A549 (cell line): ENCODE results near the gene TMEM222. TPM values are rescaled to one million over a fixed set of nuclear protein-coding genes. Genes with fewer than 3 reads are reported as not detected.
A peak's percentile ranks its signal among the peaks of the same experiment; 100 is the strongest.

Source experiments
- ATAC-seq, 2 experiments: fragments of 200-7000 bp in 1 of 2; fragments of >200 bp in 1 of 2; cut with Nextera tagmentation in 1 of 2; cut with Tn5 transposase in 1 of 2; 3 replicates each; pipeline versions ENCODE4 v1.8.0 to v1.9.1; 2018 to 2020; ENCODE audit warnings: mild to moderate bottlenecking in 1 of 2, moderate library complexity in 1 of 2
- CTCF ChIA-PET: fragments of 300-600 bp; sonication (Branson Sonifier 250); formaldehyde crosslinking; extraction: SDS; loops from one replicate; lab custom pipeline; 2021; ENCODE audit warnings: antibody characterized with exemption, inconsistent platforms; lab: Yijun Ruan, JAX
- POLR2A ChIA-PET: fragments of 350-600 bp; formaldehyde crosslinking; extraction: SDS; loops from one replicate; lab custom pipeline; 2021; ENCODE audit warnings: antibody characterized with exemption, inconsistent platforms; lab: Yijun Ruan, JAX
- DNase-seq, 2 experiments: peaks; one replicate each; pipeline versions ENCODE4 v3.0.0 to v3.0.0-alpha.2; 2011 to 2016; ENCODE audit warnings: low read depth in 1 of 2, low spot score in 1 of 2
- FAIRE-seq: peaks from 2 replicates; lab custom pipeline; 2011; peaks lifted over from hg19 to GRCh38; lab: Jason Lieb, UNC
- H3K27ac ChIP-seq, 2 experiments: fragments of >200 bp; sonication (Bioruptor Twin); formaldehyde crosslinking; 3 replicates each; pipeline ENCODE4 v1.5.1; 2016 to 2017
- H3K4me1 ChIP-seq: fragments of >200 bp; sonication (Bioruptor Twin); formaldehyde crosslinking; 3 replicates; pipeline ENCODE4 v1.6.1; 2016
- H3K4me2 ChIP-seq: fragments of >200 bp; sonication (Bioruptor Twin); formaldehyde crosslinking; 3 replicates; pipeline ENCODE4 v1.6.1; 2016
- H3K4me3 ChIP-seq: fragments of >200 bp; sonication (Bioruptor Twin); formaldehyde crosslinking; 3 replicates; pipeline ENCODE4 v1.5.1; 2016
- H3K9me3 ChIP-seq: fragments of >200 bp; sonication (Bioruptor Twin); formaldehyde crosslinking; 3 replicates; pipeline ENCODE4 v1.6.1; 2016
- CBX2 ChIP-seq: fragments of 200-600 bp; sonication (generic); IDR thresholded peaks from 2 replicates; pipeline ENCODE4 v1.6.1; 2016; ENCODE audit warnings: low read depth, mild to moderate bottlenecking, borderline replicate concordance
- CBX8 ChIP-seq: fragments of 200-600 bp; sonication (generic); IDR thresholded peaks from 2 replicates; pipeline ENCODE4 v1.6.1; 2016
- CTCF ChIP-seq: fragments of >200 bp; sonication (Bioruptor Twin); formaldehyde crosslinking; IDR thresholded peaks from 3 replicates; pipeline ENCODE4 v1.5.1; 2016
- EHF ChIP-seq: fragments of 250-450 bp; sonication (Bioruptor Pico); IDR thresholded peaks from 2 replicates; pipeline ENCODE4 v1.5.0; 2020; ENCODE audit warnings: mild to moderate bottlenecking
- EHMT2 ChIP-seq: fragments of 200-600 bp; sonication (generic); IDR thresholded peaks from 2 replicates; pipeline ENCODE4 v1.6.1; 2016; ENCODE audit warnings: antibody characterized with exemption, low read depth, mild to moderate bottlenecking, moderate library complexity
- EP300 ChIP-seq, 2 experiments: fragments of >200 bp; sonication (Bioruptor Twin); formaldehyde crosslinking; IDR thresholded peaks; 2 replicates in 1 of 2; 3 replicates in 1 of 2; pipeline ENCODE4 v1.6.1; 2016 to 2017
- FOXS1 ChIP-seq: fragments of 250-450 bp; sonication (Bioruptor Pico); IDR thresholded peaks from 2 replicates; pipeline ENCODE4 v1.5.0; 2020; ENCODE audit warnings: mild to moderate bottlenecking, moderate library complexity
- HDAC2 ChIP-seq: fragments of 200-600 bp; sonication (generic); IDR thresholded peaks from 2 replicates; pipeline ENCODE4 v1.6.1; 2016
- JUNB ChIP-seq: fragments of >200 bp; sonication (Bioruptor Twin); formaldehyde crosslinking; IDR thresholded peaks from 2 replicates; pipeline ENCODE4 v1.6.1; 2016
- KDM5A ChIP-seq: fragments of 200-600 bp; sonication (generic); IDR thresholded peaks from 2 replicates; pipeline ENCODE4 v1.6.1; 2016; ENCODE audit warnings: antibody characterized with exemption, mild to moderate bottlenecking
- MAX ChIP-seq: IDR thresholded peaks from 2 replicates; pipeline ENCODE4 v1.6.1; 2012
- NR3C1 ChIP-seq: fragments of >200 bp; sonication (Bioruptor Twin); formaldehyde crosslinking; IDR thresholded peaks from 3 replicates; pipeline ENCODE4 v1.6.1; 2017
- PBX3 ChIP-seq: IDR thresholded peaks from 2 replicates; pipeline ENCODE4 v1.6.1; 2012
- PHF8 ChIP-seq: fragments of 200-600 bp; sonication (generic); IDR thresholded peaks from 2 replicates; pipeline ENCODE4 v1.6.1; 2016; ENCODE audit warnings: low read depth, mild to moderate bottlenecking, antibody characterized with exemption, moderate library complexity, borderline replicate concordance
- POLR2A ChIP-seq: IDR thresholded peaks from 2 replicates; pipeline ENCODE4 v1.6.1; 2012; ENCODE audit warnings: mild to moderate bottlenecking, low read length
- POLR2AphosphoS2 ChIP-seq: conservative IDR thresholded peaks from 2 replicates; pipeline ENCODE4 v1.6.1; 2012; ENCODE audit warnings: low read length, improper control_type of control experiment, inconsistent platforms
- RAD21 ChIP-seq, 2 experiments: fragments of >200 bp in 1 of 2; sonication (Bioruptor Twin) in 1 of 2; formaldehyde crosslinking in 1 of 2; IDR thresholded peaks in 1 of 2; conservative IDR thresholded peaks in 1 of 2; 2 replicates in 1 of 2; 3 replicates in 1 of 2; pipeline ENCODE4 v1.6.1; 2012 to 2018; ENCODE audit warnings: inconsistent platforms in 1 of 2
- REST ChIP-seq: fragments of 200-600 bp; sonication (generic); IDR thresholded peaks from 2 replicates; pipeline ENCODE4 v1.6.1; 2016; ENCODE audit warnings: antibody characterized with exemption, mild to moderate bottlenecking, moderate library complexity
- SMC3 ChIP-seq: fragments of >200 bp; sonication (Bioruptor Twin); formaldehyde crosslinking; IDR thresholded peaks from 3 replicates; pipeline ENCODE4 v1.6.1; 2018; ENCODE audit warnings: inconsistent platforms
- ZFP36 ChIP-seq: fragments of 450-650 bp; IDR thresholded peaks from 2 replicates; pipeline ENCODE4 v1.6.1; 2014; ENCODE audit warnings: borderline replicate concordance; ENCODE audit not compliant: partially characterized antibody
- ZSCAN20 ChIP-seq: fragments of 250-450 bp; sonication (Bioruptor Pico); IDR thresholded peaks from 2 replicates; pipeline ENCODE4 v1.8.0; 2022; ENCODE audit warnings: mild to moderate bottlenecking, moderate library complexity
- WGBS: methylation state at CpG from one replicate; pipeline ENCODE4 v1.1.6; 2017; ENCODE audit errors: missing lambda C conversion rate; 5-methylcytosine and 5-hydroxymethylcytosine counted together
- polyA plus RNA-seq, 4 experiments: library from polyadenylated mRNA; depleted of rRNA in 3 of 4; stranded (reverse); fragments of >200 nt; fragmentation: RNase III in 1 of 4; extraction: RNeasy Plus Mini Kit Qiagen cat#74134 plus additional on column Dnase treatment in 1 of 4; gene quantifications; 2 replicates in 3 of 4; 3 replicates in 1 of 4; pipeline ENCODE4 v1.2.3, GENCODE V29; 2011 to 2017

The TMEM222 gene
- polyA plus RNA-seq, 2 of the 4 experiments (the other 2 are of a cell fraction): 28.4 to 30.0 TPM

GRCh38 chr1:27356619-27357280 is 34.8 kb downstream of the TMEM222 start (continued):
- no peak for TF ChIP-seq POLR2AphosphoS2
- no peak for TF ChIP-seq HDAC2
- TF ChIP-seq, all 56 proteins: peak for 0

- peak; percentile 49 to 78 for DNase-seq
- CTCF ChIA-PET: interaction anchor here (0.6 to 12.1 kb wide), 27 partner anchors 8 to 473 kb away, joined by 3 to 134 read pairs (median 7); partner anchors contain the start of genes CD164L2, GPR3, MAP3K6 and PPP1R8
- Histone ChIP-seq H3K4me3 (no peak overlapping the region), H3K27ac (no peak overlapping the region), H3K9me3 (no peaks in the 10 kb centered on the region), H3K4me1 (no peaks in the 10 kb centered on the region), H3K4me2 (no peak overlapping the region)
- 57% methylated on average over 26 of the region's 40 CpGs for WGBS
- FAIRE-seq: no peak
- peak; percentile 75 to 88; a peak in 5 of 6 replicates for ATAC-seq
- POLR2A ChIA-PET: interaction anchor here (1.4 kb wide), 1 partner anchor 9 kb away, joined by 4 read pairs; the partner anchor contains the start of gene MAP3K6
- TF ChIP-seq FOXS1 (CRISPR knock-in tag): no peak
- no peak for TF ChIP-seq ZSCAN20
- no peak for TF ChIP-seq CBX2
- peak; percentile 30; the same call in 1 of the 2 replicates for TF ChIP-seq MAX
- TF ChIP-seq JUNB: no peak
- TF ChIP-seq NR3C1: no peak
- no peak for TF ChIP-seq POLR2A
- peak; percentile 55 for TF ChIP-seq SMC3
- no peak for TF ChIP-seq PHF8
- no peak for TF ChIP-seq EHMT2
- no peak for TF ChIP-seq EHF (CRISPR knock-in tag)
- TF ChIP-seq PBX3: no peak
- no peak for TF ChIP-seq EP300 (IDR thresholded peaks at IDR 0.05)
- TF ChIP-seq KDM5A: no peak
- TF ChIP-seq RAD21 (conservative IDR thresholded peaks at IDR 0.05 in 1 of 2, IDR thresholded peaks at IDR 0.05 in 1 of 2): peak; percentile 31 to 46; a peak in 2 of 5 replicates
- no peak for TF ChIP-seq CBX8
- TF ChIP-seq ZFP36: no peak
- no peak for TF ChIP-seq REST
- peak; percentile 79 for TF ChIP-seq CTCF
Measured at GRCh38 chr1:27357281-27358037, 35.5 kb downstream of the TMEM222 start.
